HG02973 (cell line): ENCODE results near the gene GMPR.

Source experiments
- ATAC-seq: cut with Tn5 transposase; IDR thresholded peaks from one replicate; pipeline ENCODE4 v1.9.1; 2021; ENCODE audit warnings: moderate library complexity; ENCODE audit not compliant: unreplicated experiment

Gene GMPR

DNA sequence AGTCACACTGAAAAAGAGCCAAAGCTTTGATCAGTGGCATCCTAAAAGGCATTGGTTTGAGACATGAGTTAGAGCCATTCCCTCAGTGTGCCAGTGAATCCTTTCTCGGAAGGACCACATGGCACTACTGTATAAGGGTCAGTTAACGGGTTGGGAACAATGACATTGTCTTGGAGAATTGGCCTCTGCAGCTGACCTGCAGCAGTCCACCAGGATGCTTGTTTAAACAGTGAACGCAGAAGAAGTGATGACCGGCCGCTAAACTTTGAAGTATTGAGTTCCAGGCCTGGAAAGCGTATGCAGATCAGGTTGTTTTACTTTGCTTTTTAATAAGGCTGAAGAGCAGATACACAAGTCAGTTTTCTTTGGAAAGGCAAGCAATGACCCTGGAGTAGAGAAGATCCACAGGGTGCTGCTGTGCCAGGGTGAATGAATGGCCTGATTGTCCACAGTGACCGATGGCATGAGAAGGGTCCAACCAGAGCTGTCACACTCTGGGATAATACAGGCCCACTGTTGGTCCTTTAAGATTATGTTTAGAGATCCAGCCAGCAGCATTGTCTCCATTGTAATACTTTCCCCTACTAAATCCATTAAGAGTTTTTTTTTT, 57.8 kb downstream of the GMPR start:
- no peak for ATAC-seq

DNA sequence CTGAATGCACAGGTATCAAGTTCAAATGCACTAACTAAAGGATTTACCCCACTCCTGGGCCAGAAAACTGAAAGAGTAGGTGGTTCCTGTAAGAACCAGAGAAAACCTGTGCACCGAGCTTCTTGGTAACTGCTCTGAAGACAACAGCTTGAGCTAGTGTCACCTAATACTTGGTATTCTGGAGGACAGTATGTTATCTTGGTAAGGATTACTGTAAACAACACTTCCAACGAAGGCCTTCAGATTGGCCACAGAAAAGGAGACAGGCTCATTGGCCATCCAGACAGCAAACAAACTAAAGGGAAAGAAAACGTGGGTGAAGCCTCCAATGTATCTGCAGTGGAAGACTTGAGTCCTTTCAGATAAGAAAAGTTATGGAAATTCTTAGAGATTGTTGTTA, 61.5 kb downstream of the GMPR start:
- ATAC-seq, result no peak

DNA sequence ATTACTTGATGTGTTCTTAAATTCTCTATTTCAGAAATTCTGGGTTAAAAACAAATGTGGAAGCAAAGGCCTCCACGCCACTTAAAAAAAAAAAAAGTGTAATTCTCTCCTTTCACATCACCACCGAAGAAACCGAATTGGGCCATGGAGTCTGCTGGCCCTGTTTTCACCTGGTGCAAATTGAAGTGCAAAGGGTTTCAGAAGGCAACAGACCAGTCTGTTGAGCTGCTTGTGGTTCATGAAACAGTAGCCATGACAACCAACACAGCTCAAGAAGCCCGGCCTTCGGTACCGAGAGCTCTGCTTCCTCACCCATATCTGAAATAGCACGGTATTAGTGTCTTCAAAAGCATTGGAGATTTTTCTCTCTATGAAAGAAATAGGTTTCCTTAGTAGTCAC, 63.1 kb downstream of the GMPR start:
- peak; percentile 52 for ATAC-seq

DNA sequence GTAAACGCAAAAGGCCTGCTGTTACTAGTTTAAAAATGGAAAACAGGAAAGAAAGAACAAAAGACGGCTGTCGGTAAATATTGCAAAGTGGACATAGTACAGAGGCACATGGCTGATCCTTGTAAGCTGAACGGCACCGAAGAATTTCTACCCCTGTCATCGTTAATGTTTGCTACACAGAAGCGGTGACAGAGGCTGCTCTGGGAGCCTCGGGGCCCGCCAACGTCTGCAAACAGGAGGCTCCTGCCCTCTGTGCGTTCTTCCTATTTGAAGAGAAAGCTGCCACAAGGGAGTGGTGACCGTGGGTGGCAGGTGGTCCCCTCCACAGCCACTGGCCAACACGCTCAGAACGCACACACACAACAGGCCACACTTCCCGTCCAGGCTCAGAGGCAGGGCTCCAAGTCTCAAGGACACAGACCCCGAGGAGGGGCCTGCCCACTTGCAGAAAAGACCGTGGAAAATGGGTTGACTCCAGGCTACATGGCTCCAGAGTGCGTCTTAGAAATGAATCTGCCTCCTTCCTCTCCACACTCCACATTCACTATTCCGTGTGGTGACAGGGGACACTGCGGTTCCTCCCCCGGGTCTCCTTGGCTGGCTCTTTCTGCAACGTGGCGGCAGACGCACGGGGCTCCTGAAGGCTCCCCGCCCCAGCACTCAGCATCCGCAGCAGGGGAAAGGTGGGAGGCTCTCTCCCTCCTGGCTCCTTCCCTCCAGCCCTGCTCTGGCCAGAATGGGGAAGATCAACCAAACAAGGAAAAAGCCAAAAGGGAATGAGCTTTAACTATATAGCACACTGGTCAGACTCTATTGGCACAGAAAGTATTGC, 64.5 kb downstream of the GMPR start:
- ATAC-seq, result no peak

DNA sequence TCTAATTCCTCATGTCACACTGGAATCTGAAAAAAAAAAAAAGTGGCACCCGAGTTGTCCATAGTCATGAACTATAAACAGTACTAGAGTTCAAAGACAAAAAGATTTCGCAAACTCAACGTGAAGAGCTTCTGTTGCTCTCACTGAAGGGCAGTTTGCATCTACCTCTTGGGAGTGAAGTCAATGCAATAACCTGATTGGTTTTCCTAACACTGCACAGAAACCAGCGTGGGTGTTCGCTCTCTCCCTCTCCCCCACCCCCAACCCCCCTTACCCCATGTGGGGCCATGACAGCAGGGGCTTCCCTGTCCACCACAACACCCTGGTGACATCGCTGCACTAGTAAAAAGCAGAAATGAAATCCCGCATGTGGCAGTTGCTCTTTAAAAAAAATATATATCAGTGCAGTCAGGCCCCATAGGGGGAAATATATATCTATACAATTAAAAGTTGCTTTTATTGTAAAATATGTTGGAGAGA, 66.9 kb downstream of the GMPR start:
- ATAC-seq, result peak; percentile 82

DNA sequence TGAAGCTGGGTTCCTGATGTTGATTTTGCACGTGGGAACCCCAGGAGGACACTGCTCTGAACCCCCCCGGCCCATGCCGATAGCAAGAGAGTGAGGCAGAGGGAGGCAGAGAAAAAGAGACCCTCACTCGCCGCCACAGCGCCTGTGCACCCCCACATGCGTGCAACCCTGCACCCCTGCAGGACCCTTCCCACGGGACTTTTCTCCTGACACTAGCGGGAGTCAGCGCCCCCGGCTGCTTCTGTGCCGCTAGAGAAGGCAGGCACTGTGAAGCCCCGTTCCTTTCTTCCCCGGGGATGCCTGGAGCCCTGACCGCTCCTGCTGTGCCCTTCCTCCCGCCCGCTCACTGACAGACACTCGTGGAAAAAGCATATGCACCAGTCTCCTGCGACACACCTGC, 67.4 kb downstream of the GMPR start:
- peak; percentile 30 for ATAC-seq

DNA sequence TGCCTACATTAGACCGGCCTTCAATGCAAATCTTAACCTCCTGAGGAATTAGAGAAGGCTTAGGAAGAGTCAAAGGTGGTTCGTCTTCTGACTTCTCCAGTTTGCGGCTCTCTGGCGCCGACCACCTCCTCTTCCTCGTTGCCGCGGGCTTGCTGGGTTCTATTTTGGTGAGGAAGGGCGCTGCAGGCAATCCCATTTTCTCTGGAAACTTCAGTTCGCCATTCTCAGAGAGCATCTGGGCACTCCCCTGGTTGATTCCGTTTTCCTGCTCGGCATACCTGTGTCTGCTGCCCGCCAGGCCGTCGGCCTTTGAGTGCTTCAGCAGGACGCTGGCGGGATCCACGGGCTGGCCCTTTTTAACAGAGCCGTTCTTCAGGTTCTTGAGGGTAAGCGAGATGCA, 67.9 kb downstream of the GMPR start:
- ATAC-seq, result no peak

DNA sequence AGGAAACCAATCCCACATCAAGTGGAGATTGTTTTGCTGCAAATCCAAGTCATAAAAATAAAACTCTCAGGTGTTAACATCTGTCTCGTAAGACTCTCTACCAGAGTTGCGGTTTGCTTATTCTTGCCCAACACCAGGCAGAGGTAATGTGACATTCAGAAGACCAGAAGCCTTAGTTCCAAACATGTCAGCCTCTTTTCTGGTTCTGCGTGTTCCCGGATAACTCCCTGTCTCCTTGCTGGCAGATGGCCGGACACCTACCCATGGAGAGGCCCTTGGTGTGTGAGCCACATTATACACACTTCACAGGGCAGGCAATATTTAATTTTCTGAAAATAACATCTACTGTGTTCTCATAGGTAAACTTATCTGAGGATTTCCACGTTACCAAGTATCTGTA, 73.4 kb downstream of the GMPR start:
- no peak for ATAC-seq

DNA sequence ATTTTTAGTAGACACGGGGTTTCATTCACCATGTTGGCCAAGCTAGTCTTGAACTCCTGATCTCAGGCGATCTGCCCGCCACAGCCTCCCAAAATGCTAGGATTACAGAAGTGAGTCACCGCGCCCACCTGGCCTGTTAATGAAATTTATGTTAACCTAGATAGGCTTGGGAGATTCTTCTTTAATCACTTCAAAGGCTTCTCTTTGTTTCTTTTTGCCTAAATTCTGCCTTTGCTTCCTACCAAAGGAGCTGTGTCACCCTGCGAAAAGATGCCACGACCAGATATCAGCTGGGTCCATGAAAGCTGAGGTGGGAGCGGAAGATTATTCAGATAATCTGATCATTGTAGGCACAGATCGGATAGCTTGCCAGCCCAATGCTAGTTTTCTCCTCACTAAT, 75.3 kb downstream of the GMPR start:
- ATAC-seq, result no peak

DNA sequence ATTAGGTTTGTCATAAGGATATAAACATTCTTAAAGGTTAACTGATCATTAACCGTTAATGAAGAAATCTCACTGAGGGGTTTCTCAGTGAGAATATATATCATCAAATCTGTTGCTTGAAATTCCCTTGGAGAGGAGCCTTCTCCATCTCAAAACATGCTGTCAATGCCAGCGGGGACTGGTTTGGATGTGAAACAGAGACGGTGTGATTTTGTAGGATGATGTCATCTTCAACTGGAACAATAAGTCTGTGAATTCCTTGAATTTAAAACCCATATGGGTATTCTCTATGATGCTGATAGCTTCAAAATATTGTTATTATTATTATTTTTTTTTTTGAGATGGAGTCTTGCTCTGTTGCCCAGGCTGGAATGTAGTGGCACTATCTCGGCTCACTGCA, 75.9 kb downstream of the GMPR start:
- no peak for ATAC-seq

DNA sequence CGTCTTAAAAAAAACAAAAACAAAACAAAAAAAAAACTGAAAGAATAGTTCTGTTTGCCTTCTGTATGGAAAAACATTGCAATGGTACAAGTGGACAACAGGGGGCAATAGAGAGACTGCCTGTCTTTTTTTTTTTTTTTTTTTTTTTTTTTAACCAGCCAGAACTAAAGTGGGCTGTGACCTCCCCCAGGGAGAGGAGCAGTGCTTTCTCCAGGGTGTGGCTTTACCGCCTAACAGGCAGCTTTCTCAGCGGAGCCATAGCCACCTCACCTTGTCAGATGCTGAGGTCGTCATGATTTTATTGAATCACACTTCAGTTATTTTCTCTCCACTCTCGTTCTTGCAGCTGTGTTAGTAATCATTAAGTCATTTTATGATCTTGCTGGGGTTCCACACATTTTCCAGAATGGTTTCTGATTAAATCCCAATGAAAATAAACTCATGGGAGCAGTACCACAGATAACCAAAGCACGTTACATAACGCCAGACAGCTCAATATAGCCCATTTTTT, 78.4 kb downstream of the GMPR start:
- no peak for ATAC-seq

DNA sequence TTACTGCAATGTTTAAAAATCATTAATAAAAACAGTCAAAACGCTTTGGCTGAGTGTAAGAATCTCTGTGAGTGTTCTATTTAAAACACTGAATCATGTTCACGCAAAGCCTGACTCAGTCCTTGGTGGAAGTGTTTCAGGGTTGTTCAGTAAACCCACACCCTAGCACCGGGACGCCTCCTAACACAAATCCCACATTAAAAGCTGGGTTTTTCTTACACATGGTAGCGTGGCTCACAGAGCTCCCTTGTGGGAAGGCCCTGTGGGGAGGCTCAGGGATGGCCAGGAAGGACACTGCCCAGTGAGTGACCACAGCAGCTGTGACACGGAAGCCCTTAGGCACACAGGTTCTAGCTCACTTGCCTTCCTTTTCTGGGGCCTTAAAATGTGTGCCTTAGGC, 80.2 kb downstream of the GMPR start:
- no peak for ATAC-seq

DNA sequence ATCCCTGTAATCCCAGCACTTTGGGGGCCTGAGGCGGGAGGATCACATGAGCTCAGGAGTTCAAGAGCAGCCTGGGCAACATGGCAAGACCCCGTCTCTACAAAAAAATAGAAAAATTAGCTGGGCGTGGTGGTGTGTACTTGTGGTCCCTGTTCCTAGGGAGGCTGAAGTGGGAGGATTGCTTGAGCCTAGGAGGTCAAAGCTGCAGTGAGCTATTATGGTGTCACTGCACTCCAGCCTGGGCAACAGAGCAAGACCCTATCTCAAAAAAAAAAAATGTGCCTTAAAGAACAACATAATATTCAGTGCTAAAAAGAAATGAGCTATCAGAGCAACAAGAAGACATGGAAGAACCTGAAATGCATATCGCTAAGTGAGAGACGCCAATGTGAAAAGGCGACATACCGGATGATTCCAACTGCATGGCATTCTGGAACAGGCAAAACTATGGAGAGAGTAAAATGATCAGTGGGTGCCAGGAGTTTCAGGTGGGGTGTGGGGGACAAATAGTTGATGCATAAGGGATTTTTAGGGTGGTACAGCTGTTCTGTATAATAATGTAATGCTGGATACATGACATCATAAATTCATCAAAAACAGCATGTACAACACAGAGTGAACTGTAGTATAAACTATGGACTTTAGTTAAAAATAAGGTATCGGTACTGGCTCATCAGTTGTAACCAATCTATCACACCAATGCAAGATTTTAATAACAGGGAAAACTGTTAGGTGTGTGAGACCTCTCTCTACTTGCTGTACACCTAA, 80.8 kb downstream of the GMPR start:
- no peak for ATAC-seq

DNA sequence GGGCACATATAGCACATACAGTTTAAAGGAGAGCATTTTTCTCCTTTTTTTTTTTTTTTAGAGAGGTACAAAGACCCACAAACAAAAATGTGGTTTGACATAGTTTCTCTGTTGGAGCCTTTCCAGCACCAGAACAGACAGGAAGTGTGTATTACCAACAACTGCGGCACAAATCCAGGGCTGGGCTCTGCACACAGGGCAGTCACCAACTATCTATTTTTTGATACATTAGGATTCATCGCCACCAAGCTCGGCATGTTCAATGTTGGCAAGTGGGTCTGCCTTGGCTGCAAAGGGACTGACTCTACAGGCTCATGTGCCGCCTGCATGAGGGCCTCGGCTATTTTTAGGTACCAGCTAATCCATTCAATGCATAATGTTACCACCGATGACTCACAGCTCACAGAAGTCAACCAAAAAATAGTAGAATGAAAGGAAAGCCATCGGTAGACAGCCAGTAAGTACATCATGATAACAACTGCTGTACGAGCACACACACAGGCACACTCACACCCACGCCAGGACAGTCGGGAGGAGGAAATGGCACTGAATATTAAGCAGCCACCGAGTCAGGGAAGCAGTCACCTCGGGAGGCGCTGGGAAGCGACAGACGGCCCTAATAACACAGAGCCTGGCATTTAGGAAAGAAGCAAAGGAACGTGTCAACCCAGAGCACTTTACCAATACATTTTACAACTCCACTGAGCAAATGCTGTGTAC, 81.6 kb downstream of the GMPR start:
- peak; percentile 67 for ATAC-seq

DNA sequence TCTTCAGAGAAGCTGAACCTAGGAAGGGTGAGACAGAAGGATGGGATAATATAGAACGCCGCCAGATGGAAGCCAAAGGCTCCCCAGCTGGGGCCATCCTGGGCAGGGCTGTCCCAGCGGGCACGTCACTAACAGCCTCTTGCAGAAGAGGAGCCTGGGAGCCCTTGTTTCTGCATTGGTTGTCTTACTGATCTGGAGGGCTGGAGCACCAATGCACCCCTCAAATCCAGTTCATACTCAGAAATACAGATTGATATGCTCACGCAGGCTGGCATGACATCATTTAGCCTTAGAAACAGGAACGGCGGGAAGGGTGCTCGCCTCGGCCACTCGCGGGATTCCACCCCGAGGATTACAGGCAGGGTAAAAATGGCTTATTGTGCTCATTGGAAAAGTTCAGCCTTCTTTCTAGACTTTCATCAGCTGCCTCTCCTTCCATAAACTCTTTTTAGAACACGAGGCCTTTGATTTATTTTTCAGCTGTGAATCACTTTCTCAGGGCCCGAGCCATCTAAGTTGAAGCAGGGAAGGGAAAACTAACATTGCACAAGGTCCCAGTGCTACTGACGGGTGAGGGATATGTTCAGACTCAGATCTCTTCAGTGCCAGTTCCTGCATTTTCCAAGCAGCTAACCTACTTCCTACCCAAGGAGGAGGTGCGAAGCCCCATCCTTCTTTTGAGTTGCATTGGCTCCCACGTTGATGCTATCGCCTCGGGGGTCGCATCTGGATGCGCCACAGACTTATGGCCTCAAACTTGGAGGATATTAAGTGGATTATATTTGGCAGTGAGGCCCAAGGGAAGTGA, 82.3 kb downstream of the GMPR start:
- no peak for ATAC-seq

DNA sequence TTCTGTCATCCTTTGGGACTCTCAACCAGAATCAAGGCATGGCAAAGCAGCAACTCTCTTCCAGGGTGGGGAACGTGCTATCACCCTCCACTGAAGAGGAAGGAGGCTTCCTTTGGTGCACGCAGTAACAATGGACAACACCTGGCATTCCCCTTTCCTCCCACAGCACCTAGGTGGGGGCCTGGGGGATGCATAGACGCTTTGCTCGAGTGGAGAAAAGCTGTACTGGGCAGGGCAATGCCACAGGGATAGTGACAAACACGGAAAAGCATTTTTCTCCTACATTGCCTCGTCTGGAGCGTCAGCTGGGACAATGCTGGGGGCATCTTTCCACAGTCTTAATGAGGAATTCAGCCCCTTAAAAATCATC, 82.9 kb downstream of the GMPR start:
- ATAC-seq, result no peak

DNA sequence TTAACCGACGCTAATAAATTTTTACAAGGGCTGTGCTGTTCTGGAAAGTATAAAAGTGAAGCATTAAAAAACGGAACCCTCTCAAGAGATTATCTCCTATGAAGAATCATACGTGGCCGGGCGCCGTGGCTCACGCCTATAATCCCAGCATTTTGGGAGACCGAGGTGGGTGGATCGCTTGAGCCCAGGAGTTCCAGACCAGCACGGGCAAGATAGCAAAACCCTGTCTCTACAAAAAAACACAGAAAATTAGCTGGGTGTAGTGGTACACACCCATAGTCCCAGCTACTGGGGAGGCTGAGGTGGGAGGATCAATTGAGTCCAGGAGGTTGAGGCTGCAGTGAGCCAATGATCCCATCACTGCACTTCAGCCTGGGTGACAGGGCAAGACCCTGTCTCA, 83.4 kb downstream of the GMPR start:
- ATAC-seq, result no peak

DNA sequence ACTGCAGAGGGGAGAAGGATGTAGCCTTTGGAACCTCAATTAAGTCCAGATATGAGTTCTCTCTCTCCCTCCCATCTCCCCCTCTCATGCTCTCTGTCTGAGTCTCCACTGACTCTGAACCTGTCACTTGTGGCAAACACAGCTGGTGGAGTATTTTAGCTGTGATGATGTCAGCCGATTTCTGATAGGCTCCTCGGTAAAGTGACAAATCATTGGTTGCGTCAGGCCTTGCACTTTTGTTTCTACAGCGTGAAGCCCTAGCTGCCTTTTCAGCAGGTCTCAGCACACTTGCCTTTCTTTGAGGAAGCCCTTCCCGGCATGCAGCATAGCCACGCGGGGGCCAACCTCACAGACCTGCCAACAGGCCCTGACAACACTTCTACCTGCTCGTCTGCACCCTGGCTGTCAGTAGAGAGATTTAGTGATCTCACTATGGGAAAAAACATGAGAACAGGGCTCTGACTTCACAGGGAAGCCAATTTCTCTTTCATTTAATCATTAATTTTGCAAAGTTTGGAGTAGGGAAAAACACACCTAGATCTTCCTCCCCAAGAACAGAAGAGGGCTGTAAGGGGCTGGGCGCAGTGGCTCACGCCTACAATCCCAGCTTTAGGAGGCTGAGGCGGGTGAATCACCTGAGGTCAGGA, 84.4 kb downstream of the GMPR start:
- peak; percentile 81 for ATAC-seq

DNA sequence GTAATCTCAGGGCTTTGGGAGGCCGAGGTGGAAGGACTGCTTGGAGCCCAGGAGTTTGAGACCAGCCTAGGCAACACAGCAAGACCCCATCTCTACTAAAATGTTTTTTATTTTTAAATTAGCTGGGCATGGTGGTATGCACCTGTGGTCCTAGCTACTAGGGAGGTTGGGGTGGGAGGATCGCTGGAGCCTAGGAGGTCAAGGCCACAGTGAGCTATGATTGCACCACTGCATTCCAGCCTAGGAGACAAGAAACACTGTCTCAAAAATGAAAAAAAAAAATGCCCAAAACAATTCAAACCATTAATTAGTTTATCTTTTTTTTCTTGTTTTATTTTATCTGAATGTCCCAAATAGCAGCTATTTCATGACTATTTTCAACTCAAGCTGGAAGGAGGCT, 85.8 kb downstream of the GMPR start:
- ATAC-seq, result no peak
